Measurements from ENCODE around the gene TFR2.

TFR2 gene

DNA sequence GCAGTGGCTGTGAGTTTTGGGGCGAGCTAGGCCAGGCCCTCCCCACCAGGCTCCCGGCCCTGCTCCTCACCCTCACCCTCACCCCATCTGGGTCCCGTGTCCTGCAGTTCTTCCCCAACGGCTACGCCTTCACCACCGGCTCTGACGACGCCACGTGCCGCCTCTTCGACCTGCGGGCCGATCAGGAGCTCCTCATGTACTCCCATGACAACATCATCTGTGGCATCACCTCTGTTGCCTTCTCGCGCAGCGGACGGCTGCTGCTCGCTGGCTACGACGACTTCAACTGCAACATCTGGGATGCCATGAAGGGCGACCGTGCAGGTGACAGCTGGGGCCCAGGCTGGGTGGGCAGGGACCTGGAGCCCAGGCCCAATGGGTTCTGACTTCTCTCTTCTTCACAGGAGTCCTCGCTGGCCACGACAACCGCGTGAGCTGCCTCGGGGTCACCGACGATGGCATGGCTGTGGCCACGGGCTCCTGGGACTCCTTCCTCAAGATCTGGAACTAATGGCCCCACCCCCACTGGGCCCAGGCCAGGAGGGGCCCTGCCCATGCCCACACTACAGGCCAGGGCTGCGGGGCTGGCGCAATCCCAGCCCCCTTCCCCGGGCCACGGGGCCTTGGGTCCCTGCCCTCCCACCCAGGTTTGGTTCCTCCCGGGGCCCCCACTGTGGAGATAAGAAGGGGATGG lies 37.1 kb upstream of the TFR2 start:
- H3K27ac ChIP-seq, result no peak overlapping the region
- H3K4me2 ChIP-seq (ENCODE audit: low read length), result no peak overlapping the region
- no peak overlapping the region for H3K9ac ChIP-seq
- no peaks in the 10 kb centered on the region for H3K36me3 ChIP-seq (ENCODE audit: control insufficient read depth, insufficient read depth, low read length)
- H3K4me3 ChIP-seq (ENCODE audit: low read depth, low read length), result no peak overlapping the region
- H3K4me1 ChIP-seq, result no peaks in the 10 kb centered on the region
- H2AFZ ChIP-seq, result no peak overlapping the region
- no peaks in the 10 kb centered on the region for H3K27me3 ChIP-seq (ENCODE audit: control insufficient read depth, insufficient read depth, low read length)
- no peaks in the 10 kb centered on the region for H3K79me2 ChIP-seq
- TF ChIP-seq, protein P1, sequence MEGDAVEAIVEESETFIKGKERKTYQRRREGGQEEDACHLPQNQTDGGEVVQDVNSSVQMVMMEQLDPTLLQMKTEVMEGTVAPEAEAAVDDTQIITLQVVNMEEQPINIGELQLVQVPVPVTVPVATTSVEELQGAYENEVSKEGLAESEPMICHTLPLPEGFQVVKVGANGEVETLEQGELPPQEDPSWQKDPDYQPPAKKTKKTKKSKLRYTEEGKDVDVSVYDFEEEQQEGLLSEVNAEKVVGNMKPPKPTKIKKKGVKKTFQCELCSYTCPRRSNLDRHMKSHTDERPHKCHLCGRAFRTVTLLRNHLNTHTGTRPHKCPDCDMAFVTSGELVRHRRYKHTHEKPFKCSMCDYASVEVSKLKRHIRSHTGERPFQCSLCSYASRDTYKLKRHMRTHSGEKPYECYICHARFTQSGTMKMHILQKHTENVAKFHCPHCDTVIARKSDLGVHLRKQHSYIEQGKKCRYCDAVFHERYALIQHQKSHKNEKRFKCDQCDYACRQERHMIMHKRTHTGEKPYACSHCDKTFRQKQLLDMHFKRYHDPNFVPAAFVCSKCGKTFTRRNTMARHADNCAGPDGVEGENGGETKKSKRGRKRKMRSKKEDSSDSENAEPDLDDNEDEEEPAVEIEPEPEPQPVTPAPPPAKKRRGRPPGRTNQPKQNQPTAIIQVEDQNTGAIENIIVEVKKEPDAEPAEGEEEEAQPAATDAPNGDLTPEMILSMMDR (IDR thresholded peaks at IDR 0.05), result no peak
- no peaks in the 10 kb centered on the region for H3K9me3 ChIP-seq (ENCODE audit: control insufficient read depth, low read length)

DNA sequence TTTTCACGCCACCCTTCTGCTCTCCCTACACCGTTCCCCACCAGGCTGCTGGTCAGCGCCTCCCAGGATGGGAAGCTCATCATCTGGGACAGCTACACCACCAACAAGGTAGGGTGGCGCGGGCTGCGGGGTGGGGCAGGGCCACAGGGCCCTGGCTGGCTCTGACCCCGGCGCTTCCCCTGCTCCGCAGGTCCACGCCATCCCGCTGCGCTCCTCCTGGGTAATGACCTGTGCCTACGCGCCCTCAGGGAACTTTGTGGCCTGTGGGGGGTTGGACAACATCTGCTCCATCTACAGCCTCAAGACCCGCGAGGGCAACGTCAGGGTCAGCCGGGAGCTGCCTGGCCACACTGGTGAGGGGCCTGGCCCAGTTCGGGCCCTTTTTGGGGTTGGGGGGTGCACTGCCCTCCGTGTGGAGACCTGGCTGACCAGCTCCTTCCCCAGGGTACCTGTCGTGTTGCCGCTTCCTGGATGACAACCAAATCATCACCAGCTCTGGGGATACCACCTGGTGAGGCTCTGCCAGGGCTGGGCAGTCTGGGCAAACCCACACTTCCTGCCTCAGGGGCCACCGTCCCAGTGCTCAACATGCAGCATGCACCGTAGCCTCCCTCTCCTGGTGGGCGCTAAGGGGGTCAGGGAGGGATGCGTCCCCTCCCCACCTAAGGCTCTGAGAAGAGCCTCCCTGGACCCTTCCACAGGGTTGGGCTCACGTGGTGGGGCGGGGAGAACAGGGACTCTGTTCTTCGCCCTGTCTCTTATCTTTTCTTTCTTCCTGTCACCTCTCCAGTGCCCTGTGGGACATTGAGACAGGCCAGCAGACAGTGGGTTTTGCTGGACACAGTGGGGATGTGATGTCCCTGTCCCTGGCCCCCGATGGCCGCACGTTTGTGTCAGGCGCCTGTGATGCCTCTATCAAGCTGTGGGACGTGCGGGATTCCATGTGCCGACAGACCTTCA lies 36.2 kb upstream of the TFR2 start:
- H3K9me3 ChIP-seq (ENCODE audit: control insufficient read depth, low read length), result no peaks in the 10 kb centered on the region
- no peaks in the 10 kb centered on the region for H3K4me1 ChIP-seq

DNA sequence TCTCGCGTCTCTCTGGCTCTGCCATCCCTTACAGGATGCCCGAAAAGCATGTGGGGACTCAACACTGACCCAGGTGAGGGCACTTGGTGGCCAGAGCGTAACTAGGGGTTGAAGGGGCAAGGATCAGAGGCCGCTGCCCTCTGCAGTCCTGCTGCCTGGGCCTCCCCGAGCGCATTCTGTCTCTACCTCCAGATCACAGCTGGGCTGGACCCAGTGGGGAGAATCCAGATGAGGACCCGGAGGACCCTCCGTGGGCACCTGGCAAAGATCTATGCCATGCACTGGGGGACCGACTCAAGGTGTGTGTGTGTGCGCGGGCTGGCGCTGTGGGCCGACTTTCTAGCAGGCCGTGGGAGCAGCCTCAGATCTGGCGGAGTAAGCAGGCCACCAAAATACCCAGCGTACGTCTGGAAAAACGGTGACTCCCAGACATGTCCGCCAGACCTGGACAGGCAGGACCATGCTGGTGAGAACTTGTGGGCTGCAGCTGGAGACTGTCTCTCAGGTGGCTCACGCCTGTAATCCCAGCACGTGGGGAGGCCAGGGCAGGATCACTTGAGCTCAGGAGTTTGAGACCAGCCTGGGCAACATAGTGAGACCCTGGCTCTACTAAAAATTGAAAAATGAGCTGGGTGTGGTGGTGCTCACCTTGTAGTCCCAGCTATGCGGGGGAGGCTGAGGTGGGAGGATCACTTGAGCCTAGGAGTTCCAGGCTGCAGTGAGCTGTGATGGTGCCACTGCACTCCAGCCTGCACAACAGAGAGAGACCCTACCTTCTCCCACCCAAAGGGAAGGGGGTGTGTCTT lies 35.4 kb upstream of the TFR2 start:
- TF ChIP-seq, protein P1 (IDR thresholded peaks at IDR 0.05), result no peak
- Histone ChIP-seq H3K4me1 (no peaks in the 10 kb centered on the region), H3K4me2 (ENCODE audit: low read length) (no peak overlapping the region), H3K79me2 (no peaks in the 10 kb centered on the region), H3K36me3 (ENCODE audit: control insufficient read depth, insufficient read depth, low read length) (no peaks in the 10 kb centered on the region), H3K4me3 (ENCODE audit: low read depth, low read length) (no peak overlapping the region), H3K9ac (no peak overlapping the region), H3K9me3 (ENCODE audit: control insufficient read depth, low read length) (no peaks in the 10 kb centered on the region), H3K27ac (peak overlapping the region; percentile 26), H3K27me3 (ENCODE audit: control insufficient read depth, insufficient read depth, low read length) (no peaks in the 10 kb centered on the region), H2AFZ (no peak overlapping the region)

More for the DNA sequence above, 36.2 kb upstream of the TFR2 start:
- Histone ChIP-seq H3K27me3 (ENCODE audit: control insufficient read depth, insufficient read depth, low read length) (no peaks in the 10 kb centered on the region), H3K9ac (no peak overlapping the region), H3K27ac (no peak overlapping the region), H3K79me2 (no peaks in the 10 kb centered on the region), H3K4me2 (ENCODE audit: low read length) (no peak overlapping the region), H3K4me3 (ENCODE audit: low read depth, low read length) (no peak overlapping the region), H3K36me3 (ENCODE audit: control insufficient read depth, insufficient read depth, low read length) (no peaks in the 10 kb centered on the region), H2AFZ (no peak overlapping the region)
- TF ChIP-seq, protein P1 (IDR thresholded peaks at IDR 0.05), result no peak

DNA sequence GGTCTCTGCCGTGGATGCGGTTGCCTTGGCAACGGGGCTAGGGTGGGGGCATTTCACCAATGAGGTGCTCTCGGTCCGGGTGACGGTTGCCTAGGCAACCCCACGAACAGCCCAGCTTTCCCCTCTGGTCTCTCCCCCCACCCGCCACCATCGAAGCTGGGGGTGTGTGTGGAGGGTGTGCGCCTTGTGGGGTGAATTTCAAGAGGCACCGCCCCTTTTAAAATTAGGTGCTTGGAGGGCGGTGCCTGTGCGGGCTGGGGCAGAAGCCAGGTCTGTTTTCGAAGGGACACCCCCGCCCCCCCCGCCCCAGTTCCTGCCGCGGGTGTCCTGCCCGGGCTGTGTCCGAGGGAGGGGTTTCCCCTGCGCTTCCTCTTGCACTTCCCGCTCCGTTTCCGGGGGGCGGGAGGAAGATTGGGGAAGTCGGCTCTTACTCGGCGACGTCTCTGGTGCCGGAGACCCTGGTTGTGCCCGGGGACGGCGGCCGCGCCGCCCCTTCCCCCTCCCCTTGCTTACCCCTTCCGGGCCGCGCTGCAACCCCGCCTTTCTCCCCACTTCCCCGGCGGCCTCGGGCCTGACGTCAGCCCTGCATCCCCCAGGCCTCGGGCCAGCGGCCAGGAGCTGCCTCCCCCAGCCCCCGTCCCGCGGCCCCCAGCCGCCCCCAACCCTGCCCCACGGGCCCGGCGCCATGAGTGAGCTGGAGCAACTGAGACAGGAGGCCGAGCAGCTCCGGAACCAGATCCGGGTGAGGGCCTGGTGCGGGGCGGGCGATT lies 34.4 kb upstream of the TFR2 start:
- Histone ChIP-seq H3K27ac (peak overlapping the region; percentile 26), H3K36me3 (ENCODE audit: control insufficient read depth, insufficient read depth, low read length) (no peaks in the 10 kb centered on the region), H3K4me2 (ENCODE audit: low read length) (peak overlapping the region; percentile 99), H2AFZ (no peak overlapping the region), H3K27me3 (ENCODE audit: control insufficient read depth, insufficient read depth, low read length) (no peaks in the 10 kb centered on the region), H3K79me2 (no peaks in the 10 kb centered on the region), H3K9ac (no peak overlapping the region), H3K4me3 (ENCODE audit: low read depth, low read length) (peak overlapping the region; percentile 57), H3K4me1 (no peaks in the 10 kb centered on the region), H3K9me3 (ENCODE audit: control insufficient read depth, low read length) (no peaks in the 10 kb centered on the region)
- TF ChIP-seq, protein P1 (IDR thresholded peaks at IDR 0.05), result no peak

Measured in parathyroid adenoma (tissue), 2 donors.